ENCODE measurements around the gene HOXA3. TPM values are rescaled to one million over a fixed set of nuclear protein-coding genes. Genes with fewer than 3 reads are reported as not detected.
A peak's percentile ranks its signal among the peaks of the same experiment; 100 is the strongest.

Gene HOXA3
- total RNA-seq, 4 donors from 2014 or later, result 6.4 to 22.6 (median 10.3) TPM

GRCh38 chr7:27191833-27192545, 39.6 kb upstream of the HOXA3 start:
- Histone ChIP-seq H3K27ac (no peak overlapping the region), H3K4me3 (peak overlapping the region in 1 of 2 donors; percentile 27), H3K9me3 (no peaks in the 10 kb centered on the region), H3K27me3 (peaks cover 100% of the 10 kb centered on the region), H3K36me3 (no peaks in the 10 kb centered on the region), H3K4me1 (peaks cover 0 to 41% (median 20%) of the 10 kb centered on the region in 3 donors)
- WGBS, 2 donors (ENCODE audit: low coverage in 1 of 2), result 0 to 8% methylated on average over 4 to 9 of the region's 42 CpGs
- ATAC-seq, result no peak
- TF ChIP-seq EP300 (IDR thresholded peaks at IDR 0.05), result no peak
- TF ChIP-seq POLR2AphosphoS5 (IDR thresholded peaks at IDR 0.05), result no peak
- TF ChIP-seq CTCF (IDR thresholded peaks at IDR 0.05), result no peak
- no peak for TF ChIP-seq POLR2A (IDR thresholded peaks at IDR 0.05)

- no peak overlapping the region for H3K27ac ChIP-seq
- H3K4me3 ChIP-seq, result no peak overlapping the region
- H3K9me3 ChIP-seq, result no peaks in the 10 kb centered on the region
- TF ChIP-seq POLR2AphosphoS5 (IDR thresholded peaks at IDR 0.05) (no peak), POLR2A (IDR thresholded peaks at IDR 0.05) (no peak), CTCF (IDR thresholded peaks at IDR 0.05) (no peak), EP300 (IDR thresholded peaks at IDR 0.05) (no peak)
- ATAC-seq, result no peak
- H3K36me3 ChIP-seq, result no peaks in the 10 kb centered on the region
- peaks cover 100% of the 10 kb centered on the region for H3K27me3 ChIP-seq
- peaks cover 0 to 39% (median 20%) of the 10 kb centered on the region in 3 donors for H3K4me1 ChIP-seq
- 40 to 50% methylated on average over 2 to 8 of the region's 15 CpGs for WGBS, 2 donors (ENCODE audit: low coverage in 1 of 2)
These were observed 38.9 kb upstream of the HOXA3 start for GRCh38 chr7:27191161-27191731.

GRCh38 chr7:27189997-27190748, 37.8 kb upstream of the HOXA3 start:
- Histone ChIP-seq H3K27me3 (peaks cover 100% of the 10 kb centered on the region), H3K9me3 (no peaks in the 10 kb centered on the region), H3K4me3 (no peak overlapping the region), H3K27ac (no peak overlapping the region), H3K4me1 (peaks cover 0 to 48% (median 20%) of the 10 kb centered on the region in 3 donors), H3K36me3 (no peaks in the 10 kb centered on the region)
- no peak for ATAC-seq
- WGBS, 2 donors (ENCODE audit: low coverage in 1 of 2), result 32 to 37% methylated on average over 3 to 5 of the region's 7 CpGs
- no peak for TF ChIP-seq POLR2A (IDR thresholded peaks at IDR 0.05)
- TF ChIP-seq CTCF (IDR thresholded peaks at IDR 0.05), result no peak

GRCh38 chr7:27189295-27189996, 37.1 kb upstream of the HOXA3 start:
- H3K4me3 ChIP-seq, result peak overlapping the region in 1 of 2 donors; percentile 22
- no peak overlapping the region for H3K27ac ChIP-seq
- WGBS, 2 donors (ENCODE audit: low coverage in 1 of 2), result 30 to 67% methylated on average over 1 to 4 of the region's 22 CpGs
- no peak for ATAC-seq
- no peaks in the 10 kb centered on the region for H3K36me3 ChIP-seq
- no peaks in the 10 kb centered on the region for H3K9me3 ChIP-seq
- peaks cover 0 to 56% (median 24%) of the 10 kb centered on the region in 3 donors for H3K4me1 ChIP-seq
- H3K27me3 ChIP-seq, result peaks cover 100% of the 10 kb centered on the region
- TF ChIP-seq EP300 (IDR thresholded peaks at IDR 0.05) (no peak), CTCF (IDR thresholded peaks at IDR 0.05) (no peak), POLR2AphosphoS5 (IDR thresholded peaks at IDR 0.05) (no peak), POLR2A (IDR thresholded peaks at IDR 0.05) (no peak)

Measured in gastroesophageal sphincter (tissue), 4 donors.